Measurements from ENCODE around the gene RBMS3.

DNA sequence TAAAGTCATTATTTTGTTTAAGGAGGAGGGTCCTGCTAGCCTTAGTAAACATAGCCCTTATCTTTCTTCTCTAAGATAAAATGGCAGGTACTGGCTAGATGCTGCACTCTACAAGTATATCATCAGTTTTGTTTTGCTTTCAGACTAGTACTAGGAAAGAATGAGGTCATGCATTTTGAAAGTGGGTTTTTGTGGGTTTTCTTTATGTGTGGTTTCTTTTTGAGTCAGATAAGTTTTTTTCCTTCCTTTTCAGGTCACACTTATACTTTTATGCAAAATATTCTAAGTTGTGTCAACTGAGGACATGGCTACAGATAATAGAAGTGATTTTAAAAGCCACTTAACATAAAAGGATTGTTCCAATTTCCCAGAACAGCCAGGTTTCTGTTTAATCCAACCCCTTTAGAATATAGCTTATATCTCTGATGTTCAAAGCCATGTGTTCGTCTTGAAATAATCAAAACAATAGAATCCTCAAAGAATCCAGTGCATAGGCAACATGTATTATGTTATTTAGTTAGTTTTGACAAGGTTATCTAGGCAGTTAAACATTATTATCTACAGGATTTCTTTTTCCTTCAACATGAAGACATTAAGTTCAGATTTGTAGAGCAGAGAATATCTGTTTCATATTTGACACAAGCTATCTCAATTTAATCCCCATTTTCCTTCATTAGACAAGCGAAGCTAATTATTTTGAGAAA lies 406.2 kb downstream of the RBMS3 start:
- TF ChIP-seq, protein P1, sequence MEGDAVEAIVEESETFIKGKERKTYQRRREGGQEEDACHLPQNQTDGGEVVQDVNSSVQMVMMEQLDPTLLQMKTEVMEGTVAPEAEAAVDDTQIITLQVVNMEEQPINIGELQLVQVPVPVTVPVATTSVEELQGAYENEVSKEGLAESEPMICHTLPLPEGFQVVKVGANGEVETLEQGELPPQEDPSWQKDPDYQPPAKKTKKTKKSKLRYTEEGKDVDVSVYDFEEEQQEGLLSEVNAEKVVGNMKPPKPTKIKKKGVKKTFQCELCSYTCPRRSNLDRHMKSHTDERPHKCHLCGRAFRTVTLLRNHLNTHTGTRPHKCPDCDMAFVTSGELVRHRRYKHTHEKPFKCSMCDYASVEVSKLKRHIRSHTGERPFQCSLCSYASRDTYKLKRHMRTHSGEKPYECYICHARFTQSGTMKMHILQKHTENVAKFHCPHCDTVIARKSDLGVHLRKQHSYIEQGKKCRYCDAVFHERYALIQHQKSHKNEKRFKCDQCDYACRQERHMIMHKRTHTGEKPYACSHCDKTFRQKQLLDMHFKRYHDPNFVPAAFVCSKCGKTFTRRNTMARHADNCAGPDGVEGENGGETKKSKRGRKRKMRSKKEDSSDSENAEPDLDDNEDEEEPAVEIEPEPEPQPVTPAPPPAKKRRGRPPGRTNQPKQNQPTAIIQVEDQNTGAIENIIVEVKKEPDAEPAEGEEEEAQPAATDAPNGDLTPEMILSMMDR (IDR thresholded peaks at IDR 0.05) = no peak
- TF ChIP-seq POLR2A (IDR thresholded peaks at IDR 0.05) = no peak
- no peak for TF ChIP-seq EP300 (IDR thresholded peaks at IDR 0.05)
